DND-41 (cell line): ENCODE measurements around the gene PIK3R2.

Experiments used
- ATAC-seq: fragments of 200-7000 bp; cut with Tn5 transposase; 3 replicates; pipeline ENCODE4 v1.9.1; 2021; ENCODE audit warnings: low read depth; ENCODE audit not compliant: insufficient read depth
- DNase-seq: peaks from one replicate; pipeline ENCODE4 v3.0.0-alpha.2; 2020
- H2AFZ ChIP-seq: 2 replicates; pipeline ENCODE4 v1.6.0; 2012; ENCODE audit warnings: low read depth, low read length
- H3K27ac ChIP-seq: 2 replicates; pipeline ENCODE4 v1.5.1; 2012; ENCODE audit warnings: low read length, inconsistent platforms
- H3K27me3 ChIP-seq: fragments of 200-600 bp; sonication (generic); 2 replicates; pipeline ENCODE4 v1.6.0; 2012; ENCODE audit warnings: low read length, mild to moderate bottlenecking, inconsistent platforms; ENCODE audit not compliant: insufficient read depth, poor library complexity
- H3K36me3 ChIP-seq: 2 replicates; pipeline ENCODE4 v1.5.1; 2012; ENCODE audit warnings: low read length, inconsistent platforms; ENCODE audit not compliant: insufficient read depth
- H3K4me1 ChIP-seq: 2 replicates; pipeline ENCODE4 v1.5.1; 2012; ENCODE audit warnings: mild to moderate bottlenecking, low read length; ENCODE audit not compliant: insufficient read depth
- H3K4me2 ChIP-seq: 2 replicates; pipeline ENCODE4 v1.6.0; 2012; ENCODE audit warnings: mild to moderate bottlenecking, moderate library complexity, low read length, inconsistent platforms; ENCODE audit not compliant: insufficient read depth
- H3K4me3 ChIP-seq, 2 experiments: fragments of 200-600 bp in 1 of 2; shearing (Covaris generic) in 1 of 2; 2 replicates each; pipeline ENCODE4 v1.5.1; 2012 to 2016; ENCODE audit warnings: inconsistent platforms in 2 of 2, low read length in 2 of 2, mild to moderate bottlenecking in 2 of 2, low read depth in 1 of 2, moderate library complexity in 1 of 2
- H3K79me2 ChIP-seq: 2 replicates; pipeline ENCODE4 v1.6.0; 2012; ENCODE audit warnings: low read length, inconsistent platforms; ENCODE audit not compliant: insufficient read depth
- H3K9ac ChIP-seq: 2 replicates; pipeline ENCODE4 v1.6.0; 2012; ENCODE audit warnings: low read depth, mild to moderate bottlenecking, inconsistent platforms, low read length, moderate library complexity
- H3K9me3 ChIP-seq: 2 replicates; pipeline ENCODE4 v1.5.1; 2012; ENCODE audit warnings: low read length, moderate library complexity, mild to moderate bottlenecking, inconsistent platforms; ENCODE audit not compliant: insufficient read depth, severe bottlenecking
- H4K20me1 ChIP-seq: 2 replicates; pipeline ENCODE4 v1.6.0; 2012; ENCODE audit warnings: low read length; ENCODE audit not compliant: insufficient read depth
- EZH2 ChIP-seq: IDR thresholded peaks from 3 replicates; pipeline ENCODE4 v1.6.1; 2012; ENCODE audit warnings: borderline replicate concordance, low read depth, mild to moderate bottlenecking, moderate library complexity, low read length, inconsistent platforms; ENCODE audit not compliant: severe bottlenecking
- TF ChIP-seq, protein P1 (sequence below): IDR thresholded peaks from 2 replicates; pipeline ENCODE4 v1.5.1; 2012; ENCODE audit warnings: borderline replicate concordance, low read length, moderate library complexity, mild to moderate bottlenecking; ENCODE audit not compliant: poor library complexity, severe bottlenecking; ENCODE audit errors: extremely low read depth

The PIK3R2 gene

DNA sequence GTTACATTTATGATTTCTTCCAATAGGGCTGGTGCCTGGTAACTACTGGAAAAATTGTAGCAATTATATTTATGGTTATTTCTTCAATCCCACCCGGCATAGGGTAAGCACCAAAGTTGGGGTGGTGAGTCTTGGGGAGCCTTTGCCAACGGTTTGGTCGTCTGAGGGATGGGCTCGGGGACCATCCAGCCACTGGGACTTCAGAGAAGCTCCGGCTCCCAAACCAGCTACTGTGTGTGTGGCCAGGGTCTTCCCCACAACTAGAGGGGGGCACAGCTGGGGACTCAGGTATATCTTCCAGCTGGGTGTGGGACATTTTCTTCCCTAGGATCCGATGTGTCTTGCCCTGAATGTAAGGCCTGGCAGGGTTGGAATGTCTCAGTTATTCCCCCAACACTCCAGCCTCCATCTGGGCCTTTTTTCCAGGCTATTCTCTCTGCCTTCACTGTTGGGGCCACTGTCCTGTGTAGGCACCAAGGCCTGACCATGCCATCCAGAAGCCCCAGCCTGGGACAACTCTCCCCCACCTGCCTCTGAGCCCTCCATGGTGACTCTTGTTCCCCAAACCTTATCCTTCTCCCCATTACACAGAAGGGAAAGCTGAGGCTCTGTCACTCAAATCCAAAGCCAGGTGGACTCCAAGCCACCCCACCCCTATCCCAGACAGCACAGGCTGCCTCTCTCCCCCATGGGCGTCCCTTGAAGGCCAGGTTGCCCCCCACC is 19.5 kb downstream of the PIK3R2 start:
- H3K4me2 ChIP-seq, result no peak overlapping the region
- peaks cover 17% of the 10 kb centered on the region for H3K4me1 ChIP-seq
- no peak for TF ChIP-seq EZH2
- TF ChIP-seq, protein P1, sequence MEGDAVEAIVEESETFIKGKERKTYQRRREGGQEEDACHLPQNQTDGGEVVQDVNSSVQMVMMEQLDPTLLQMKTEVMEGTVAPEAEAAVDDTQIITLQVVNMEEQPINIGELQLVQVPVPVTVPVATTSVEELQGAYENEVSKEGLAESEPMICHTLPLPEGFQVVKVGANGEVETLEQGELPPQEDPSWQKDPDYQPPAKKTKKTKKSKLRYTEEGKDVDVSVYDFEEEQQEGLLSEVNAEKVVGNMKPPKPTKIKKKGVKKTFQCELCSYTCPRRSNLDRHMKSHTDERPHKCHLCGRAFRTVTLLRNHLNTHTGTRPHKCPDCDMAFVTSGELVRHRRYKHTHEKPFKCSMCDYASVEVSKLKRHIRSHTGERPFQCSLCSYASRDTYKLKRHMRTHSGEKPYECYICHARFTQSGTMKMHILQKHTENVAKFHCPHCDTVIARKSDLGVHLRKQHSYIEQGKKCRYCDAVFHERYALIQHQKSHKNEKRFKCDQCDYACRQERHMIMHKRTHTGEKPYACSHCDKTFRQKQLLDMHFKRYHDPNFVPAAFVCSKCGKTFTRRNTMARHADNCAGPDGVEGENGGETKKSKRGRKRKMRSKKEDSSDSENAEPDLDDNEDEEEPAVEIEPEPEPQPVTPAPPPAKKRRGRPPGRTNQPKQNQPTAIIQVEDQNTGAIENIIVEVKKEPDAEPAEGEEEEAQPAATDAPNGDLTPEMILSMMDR, result no peak
- H3K36me3 ChIP-seq, result peaks cover 21% of the 10 kb centered on the region
- H3K27ac ChIP-seq, result no peak overlapping the region
- DNase-seq, result no peak
- H4K20me1 ChIP-seq, result no peaks in the 10 kb centered on the region; the same call in 1 of the 2 replicates
- H3K9me3 ChIP-seq, result no peaks in the 10 kb centered on the region
- H3K27me3 ChIP-seq, result peaks cover 22% of the 10 kb centered on the region
- no peak for ATAC-seq
- no peaks in the 10 kb centered on the region for H3K79me2 ChIP-seq
- H3K9ac ChIP-seq, result no peak overlapping the region
- H3K4me3 ChIP-seq, result no peak overlapping the region
- H2AFZ ChIP-seq, result no peak overlapping the region

DNA sequence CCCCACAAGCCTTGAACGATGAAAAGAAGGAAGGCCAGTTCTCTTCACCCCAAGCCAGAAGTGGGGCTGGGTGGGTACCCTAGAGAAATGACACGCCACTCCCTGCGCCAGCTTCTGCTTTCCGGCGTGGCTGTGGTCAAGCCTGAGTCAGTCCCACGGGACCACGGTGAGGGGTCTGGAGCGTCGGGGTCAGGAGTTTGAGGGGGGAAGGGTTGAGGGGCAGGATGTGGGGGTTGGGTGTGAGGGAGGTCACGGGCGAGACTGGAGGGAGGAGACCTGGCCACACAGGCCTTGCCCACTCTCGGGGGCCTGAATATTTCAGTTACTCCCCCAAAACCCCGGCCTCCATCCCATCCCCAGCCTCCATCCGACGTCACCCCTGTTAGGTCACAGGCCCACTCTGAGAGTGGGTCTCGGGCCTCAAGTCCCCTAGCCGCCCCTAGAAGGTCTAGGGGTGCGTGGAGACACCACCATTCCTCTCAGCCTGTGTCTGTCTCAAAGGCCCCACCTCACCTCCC is 20.1 kb downstream of the PIK3R2 start:
- DNase-seq, result no peak
- Histone ChIP-seq H2AFZ (peak overlapping the region; percentile 69), H3K4me3 (peak overlapping the region in 1 of 2 experiments; percentile 56; a peak in 2 of 4 replicates)

DNA sequence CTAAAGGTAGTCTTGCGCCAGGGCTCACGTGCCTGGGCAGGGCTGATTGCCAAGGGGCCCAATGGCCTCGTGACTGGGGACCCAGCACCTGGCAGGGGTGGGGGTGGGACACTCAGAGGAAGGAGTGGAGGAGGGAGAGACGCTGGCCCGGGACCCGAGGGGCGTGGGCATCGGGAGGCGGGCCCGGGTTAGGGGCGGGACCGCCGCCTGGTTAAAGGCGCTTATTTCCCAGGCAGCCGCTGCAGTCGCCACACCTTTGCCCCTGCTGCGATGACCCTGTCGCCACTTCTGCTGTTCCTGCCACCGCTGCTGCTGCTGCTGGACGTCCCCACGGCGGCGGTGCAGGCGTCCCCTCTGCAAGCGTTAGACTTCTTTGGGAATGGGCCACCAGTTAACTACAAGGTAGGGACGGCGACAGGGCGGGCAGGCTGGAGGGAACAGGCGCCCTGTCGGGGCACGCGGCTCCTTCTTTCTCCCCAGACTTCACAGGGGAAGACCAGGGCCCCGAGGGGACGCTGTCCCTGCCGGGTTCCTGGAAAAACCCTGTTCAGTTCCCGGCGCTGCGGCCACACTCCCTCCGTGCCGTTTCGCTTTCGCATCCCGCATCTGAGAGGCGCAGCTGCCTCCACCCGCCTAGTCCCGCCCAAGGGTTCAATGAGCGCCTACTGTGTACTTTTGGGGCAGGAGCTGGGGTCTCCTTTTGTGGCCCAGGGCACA is 20.8 kb downstream of the PIK3R2 start, which contains the start of gene IFI30:
IFI30 (plus strand) TSS at position 242 of the 717 bp plus-strand sequence; CDS start at position 271, 29 bp downstream.
- Histone ChIP-seq H3K36me3 (peaks cover 9% of the 10 kb centered on the region), H3K27ac (no peak within 1 kb of the TSS), H3K9me3 (no peaks in the 10 kb centered on the region), H3K9ac (peak within 1 kb of the TSS; percentile 48), H4K20me1 (no peaks in the 10 kb centered on the region; the same call in 1 of the 2 replicates), H3K4me3 (peak within 1 kb of the TSS; percentile 11 to 56; a peak in 3 of 4 replicates), H3K4me1 (peaks cover 17% of the 10 kb centered on the region), H3K27me3 (peaks cover 22% of the 10 kb centered on the region), H2AFZ (peak within 1 kb of the TSS; percentile 69), H3K79me2 (no peaks in the 10 kb centered on the region), H3K4me2 (peak within 1 kb of the TSS; percentile 84)
- ATAC-seq (peak; percentile 83), DNase-seq (peak; percentile 67)
- TF ChIP-seq, protein P1, result no peak
- peak; percentile 89 for TF ChIP-seq EZH2

More for the DNA sequence above, 20.1 kb downstream of the PIK3R2 start:
- peaks cover 17% of the 10 kb centered on the region for H3K4me1 ChIP-seq
- peak overlapping the region; percentile 48; the same call in 1 of the 2 replicates for H3K9ac ChIP-seq
- peaks cover 22% of the 10 kb centered on the region for H3K27me3 ChIP-seq
- peaks cover 15% of the 10 kb centered on the region for H3K36me3 ChIP-seq
- H3K79me2 ChIP-seq, result no peaks in the 10 kb centered on the region
- H3K27ac ChIP-seq, result no peak overlapping the region
- H3K9me3 ChIP-seq, result no peaks in the 10 kb centered on the region
- H3K4me2 ChIP-seq, result peak overlapping the region; percentile 84
- no peak for ATAC-seq
- TF ChIP-seq EZH2, result no peak
- TF ChIP-seq, protein P1, result no peak
- H4K20me1 ChIP-seq, result no peaks in the 10 kb centered on the region; the same call in 1 of the 2 replicates
